HEK293 (cell line): ENCODE results near the gene TMEM63B.

Source experiments
- CTCF ChIA-PET: fragments of 350-600 bp; formaldehyde crosslinking; extraction: SDS; loops from one replicate; lab custom pipeline; 2021; ENCODE audit warnings: antibody characterized with exemption; lab: Yijun Ruan, JAX
- POLR2A ChIA-PET: fragments of 300-600 bp; formaldehyde crosslinking; extraction: SDS; loops from one replicate; lab custom pipeline; 2020; ENCODE audit warnings: antibody characterized with exemption, inconsistent platforms; lab: Yijun Ruan, JAX
- H3K27ac ChIP-seq: fragments of 200-500 bp; sonication (Bioruptor generic); 2 replicates; pipeline ENCODE4 v1.5.1; 2014; ENCODE audit warnings: low read depth, low read length, control low read depth, inconsistent platforms; ENCODE audit errors: extremely low read depth
- H3K36me3 ChIP-seq, 2 experiments: fragments of 200-500 bp in 1 of 2; sonication (Bioruptor generic) in 1 of 2; 1 replicate in 1 of 2; 2 replicates in 1 of 2; pipeline ENCODE4 v1.5.1; 2014 to 2017; ENCODE audit warnings: inconsistent platforms in 2 of 2, low read length in 2 of 2; ENCODE audit not compliant: control insufficient read depth in 2 of 2, insufficient read depth in 1 of 2
- H3K4me1 ChIP-seq: fragments of 200-500 bp; sonication (Bioruptor generic); 2 replicates; pipeline ENCODE4 v1.5.1; 2014; ENCODE audit warnings: mild to moderate bottlenecking, low read length, inconsistent platforms; ENCODE audit not compliant: control insufficient read depth, insufficient read depth
- H3K4me3 ChIP-seq: 2 replicates; pipeline ENCODE4 v1.5.1; 2011; ENCODE audit warnings: low read depth, mild to moderate bottlenecking, control low read depth, low read length, moderate library complexity
- H3K9me3 ChIP-seq: fragments of 200-500 bp; sonication (Bioruptor generic); 2 replicates; pipeline ENCODE4 v1.5.1; 2014; ENCODE audit warnings: low read depth, low read length, inconsistent platforms; ENCODE audit not compliant: control insufficient read depth, insufficient read depth
- ATF2 ChIP-seq: fragments of 450-650 bp; formaldehyde crosslinking; IDR thresholded peaks from 2 replicates; pipeline ENCODE4 v1.5.1; 2016; ENCODE audit warnings: missing biosample characterization, missing genetic modification characterization, low read depth
- EGR2 ChIP-seq: fragments of 450-650 bp; formaldehyde crosslinking; IDR thresholded peaks from 2 replicates; pipeline ENCODE4 v1.5.1; 2016; ENCODE audit warnings: low read depth, missing biosample characterization, missing genetic modification characterization
- GLIS2 ChIP-seq: fragments of 450-650 bp; formaldehyde crosslinking; IDR thresholded peaks from 2 replicates; pipeline ENCODE4 v1.5.1; 2016; ENCODE audit warnings: missing biosample characterization, missing genetic modification characterization
- HIC1 ChIP-seq: fragments of 450-650 bp; formaldehyde crosslinking; IDR thresholded peaks from 2 replicates; pipeline ENCODE4 v1.5.1; 2016; ENCODE audit warnings: missing biosample characterization, missing genetic modification characterization
- KLF10 ChIP-seq: fragments of 450-650 bp; IDR thresholded peaks from 2 replicates; pipeline ENCODE4 v1.5.1; 2018; ENCODE audit warnings: missing biosample characterization, mild to moderate bottlenecking, missing genetic modification characterization
- KLF16 ChIP-seq: fragments of 450-650 bp; formaldehyde crosslinking; IDR thresholded peaks from 2 replicates; pipeline ENCODE4 v1.5.1; 2017; ENCODE audit warnings: missing biosample characterization, missing genetic modification characterization
- PATZ1 ChIP-seq: fragments of 450-650 bp; formaldehyde crosslinking; IDR thresholded peaks from 2 replicates; pipeline ENCODE4 v1.5.1; 2016; ENCODE audit warnings: missing biosample characterization, missing genetic modification characterization
- REPIN1 ChIP-seq: fragments of 450-650 bp; formaldehyde crosslinking; IDR thresholded peaks from 2 replicates; pipeline ENCODE4 v1.5.1; 2017; ENCODE audit warnings: missing biosample characterization, missing genetic modification characterization, low read depth
- ZBTB17 ChIP-seq: fragments of 450-650 bp; formaldehyde crosslinking; IDR thresholded peaks from 2 replicates; pipeline ENCODE4 v1.5.1; 2016; ENCODE audit warnings: missing biosample characterization, missing genetic modification characterization
- ZBTB7A ChIP-seq: fragments of 450-650 bp; formaldehyde crosslinking; IDR thresholded peaks from 2 replicates; pipeline ENCODE4 v1.5.1; 2016; ENCODE audit warnings: low read depth, missing biosample characterization, missing genetic modification characterization
- ZIC2 ChIP-seq: fragments of 450-650 bp; formaldehyde crosslinking; IDR thresholded peaks from 2 replicates; pipeline ENCODE4 v1.5.1; 2016; ENCODE audit warnings: missing biosample characterization, missing genetic modification characterization
- ZNF10 ChIP-seq: fragments of 450-650 bp; formaldehyde crosslinking; IDR thresholded peaks from 2 replicates; pipeline ENCODE4 v1.5.1; 2017; ENCODE audit warnings: missing biosample characterization, missing genetic modification characterization
- ZNF274 ChIP-seq, 2 experiments: fragments of 200-500 bp in 1 of 2; fragments of 450-650 bp in 1 of 2; sonication (Bioruptor generic) in 1 of 2; formaldehyde crosslinking in 1 of 2; IDR thresholded peaks; 2 replicates each; pipeline versions ENCODE4 v1.5.1 to v1.6.1; 2014 to 2016; ENCODE audit warnings: borderline replicate concordance in 1 of 2, inconsistent platforms in 1 of 2, low read length in 1 of 2, missing biosample characterization in 1 of 2, missing genetic modification characterization in 1 of 2
- ZNF311 ChIP-seq: fragments of 450-650 bp; formaldehyde crosslinking; IDR thresholded peaks from 2 replicates; pipeline ENCODE4 v1.5.1; 2017; ENCODE audit warnings: missing biosample characterization, missing genetic modification characterization, borderline replicate concordance
- ZNF335 ChIP-seq: fragments of 450-650 bp; formaldehyde crosslinking; conservative IDR thresholded peaks from 2 replicates; pipeline ENCODE4 v1.5.1; 2016; ENCODE audit warnings: missing biosample characterization, missing genetic modification characterization
- ZNF341 ChIP-seq: fragments of 450-650 bp; formaldehyde crosslinking; IDR thresholded peaks from 2 replicates; pipeline ENCODE4; 2016; ENCODE audit warnings: low read depth, missing biosample characterization, missing genetic modification characterization
- ZNF600 ChIP-seq: fragments of 450-650 bp; formaldehyde crosslinking; IDR thresholded peaks from 2 replicates; pipeline ENCODE4 v1.5.1; 2016; ENCODE audit warnings: missing biosample characterization, missing genetic modification characterization
- ZNF626 ChIP-seq: fragments of 450-650 bp; sonication (Bioruptor Pico); formaldehyde crosslinking; IDR thresholded peaks from 2 replicates; pipeline ENCODE4 v1.5.1; 2018; ENCODE audit warnings: missing biosample characterization, missing genetic modification characterization, inconsistent platforms
- ZNF658 ChIP-seq: fragments of 450-650 bp; formaldehyde crosslinking; IDR thresholded peaks from 2 replicates; pipeline ENCODE4; 2016; ENCODE audit warnings: missing biosample characterization, missing genetic modification characterization
- ZNF692 ChIP-seq: fragments of 450-650 bp; formaldehyde crosslinking; IDR thresholded peaks from 2 replicates; pipeline ENCODE4 v1.5.1; 2016; ENCODE audit warnings: missing biosample characterization, missing genetic modification characterization
- ZNF707 ChIP-seq: fragments of 450-650 bp; formaldehyde crosslinking; IDR thresholded peaks from 2 replicates; pipeline ENCODE4 v1.5.1; 2016; ENCODE audit warnings: missing biosample characterization, missing genetic modification characterization
- ZNF776 ChIP-seq: fragments of 450-650 bp; formaldehyde crosslinking; IDR thresholded peaks from 2 replicates; pipeline ENCODE4 v1.5.0; 2017; ENCODE audit warnings: missing biosample characterization, missing genetic modification characterization, borderline replicate concordance
- TF ChIP-seq, protein P1 (sequence below): fragments of 450-650 bp; formaldehyde crosslinking; IDR thresholded peaks from 2 replicates; pipeline ENCODE4 v1.5.1; 2016; ENCODE audit warnings: missing biosample characterization, missing genetic modification characterization
- TF ChIP-seq, protein P2 (sequence below): fragments of 450-650 bp; formaldehyde crosslinking; IDR thresholded peaks from 2 replicates; pipeline ENCODE4 v1.5.1; 2016; ENCODE audit warnings: missing biosample characterization, missing genetic modification characterization

Gene TMEM63B

GRCh38 chr6:44126320-44127149 is 819 bp upstream of the TMEM63B start:
- peak overlapping the region; percentile 65; the same call in 1 of the 2 replicates for H3K27ac ChIP-seq
- TF ChIP-seq GLIS2 (tag by site-specific recombination) (0 out of 2 replicates have a peak, but pooled peaks have one; percentile 37), HIC1 (no peak), PATZ1 (tag by site-specific recombination) (peak; percentile 76), ZBTB7A (tag by site-specific recombination) (0 out of 2 replicates have a peak, but pooled peaks have one; percentile 17), KLF10 (tag by site-specific recombination) (0 out of 2 replicates have a peak, but pooled peaks have one; percentile 7), ZNF274 (IDR thresholded peaks at IDR 0.05; ENCODE audit: low read length) (no peak), ZNF274 (tag by site-specific recombination; IDR thresholded peaks at IDR 0.05; ENCODE audit: borderline replicate concordance) (no peak), ZNF692 (tag by site-specific recombination) (no peak), ZNF776 (tag by site-specific recombination) (no peak), ZNF311 (no peak), ZNF341 (tag by site-specific recombination) (peak; percentile 93), REPIN1 (tag by site-specific recombination) (no peak), ZIC2 (peak; percentile 8; the same call in 1 of the 2 replicates), ZNF626 (no peak), ZNF600 (tag by site-specific recombination) (0 out of 2 replicates have a peak, but pooled peaks have one; percentile 6), EGR2 (tag by site-specific recombination) (peak; percentile 7; the same call in 1 of the 2 replicates), ZNF335 (peak; percentile 30), ATF2 (tag by site-specific recombination) (no peak), ZNF707 (tag by site-specific recombination) (no peak), ZBTB17 (peak; percentile 58; the same call in 1 of the 2 replicates), ZNF658 (no peak), KLF16 (tag by site-specific recombination) (0 out of 2 replicates have a peak, but pooled peaks have one; percentile 27), ZNF10 (tag by site-specific recombination) (0 out of 2 replicates have a peak, but pooled peaks have one; percentile 14)
- TF ChIP-seq, protein P1, sequence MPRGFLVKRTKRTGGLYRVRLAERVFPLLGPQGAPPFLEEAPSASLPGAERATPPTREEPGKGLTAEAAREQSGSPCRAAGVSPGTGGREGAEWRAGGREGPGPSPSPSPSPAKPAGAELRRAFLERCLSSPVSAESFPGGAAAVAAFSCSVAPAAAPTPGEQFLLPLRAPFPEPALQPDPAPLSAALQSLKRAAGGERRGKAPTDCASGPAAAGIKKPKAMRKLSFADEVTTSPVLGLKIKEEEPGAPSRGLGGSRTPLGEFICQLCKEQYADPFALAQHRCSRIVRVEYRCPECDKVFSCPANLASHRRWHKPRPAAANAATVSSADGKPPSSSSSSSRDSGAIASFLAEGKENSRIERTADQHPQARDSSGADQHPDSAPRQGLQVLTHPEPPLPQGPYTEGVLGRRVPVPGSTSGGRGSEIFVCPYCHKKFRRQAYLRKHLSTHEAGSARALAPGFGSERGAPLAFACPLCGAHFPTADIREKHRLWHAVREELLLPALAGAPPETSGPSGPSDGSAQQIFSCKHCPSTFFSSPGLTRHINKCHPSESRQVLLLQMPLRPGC (tag by site-specific recombination), result 0 out of 2 replicates have a peak, but pooled peaks have one; percentile 15
- TF ChIP-seq, protein P2, sequence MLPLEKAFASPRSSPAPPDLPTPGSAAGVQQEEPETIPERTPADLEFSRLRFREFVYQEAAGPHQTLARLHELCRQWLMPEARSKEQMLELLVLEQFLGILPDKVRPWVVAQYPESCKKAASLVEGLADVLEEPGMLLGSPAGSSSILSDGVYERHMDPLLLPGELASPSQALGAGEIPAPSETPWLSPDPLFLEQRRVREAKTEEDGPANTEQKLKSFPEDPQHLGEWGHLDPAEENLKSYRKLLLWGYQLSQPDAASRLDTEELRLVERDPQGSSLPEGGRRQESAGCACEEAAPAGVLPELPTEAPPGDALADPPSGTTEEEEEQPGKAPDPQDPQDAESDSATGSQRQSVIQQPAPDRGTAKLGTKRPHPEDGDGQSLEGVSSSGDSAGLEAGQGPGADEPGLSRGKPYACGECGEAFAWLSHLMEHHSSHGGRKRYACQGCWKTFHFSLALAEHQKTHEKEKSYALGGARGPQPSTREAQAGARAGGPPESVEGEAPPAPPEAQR (tag by site-specific recombination), result no peak

More at GRCh38 chr6:44126320-44127149, 819 bp upstream of the TMEM63B start:
- Histone ChIP-seq H3K36me3 (peaks cover 0 to 17% of the 10 kb centered on the region in 2 experiments; a peak in 2 of 3 replicates), H3K4me1 (peaks cover 23% of the 10 kb centered on the region), H3K4me3 (peak overlapping the region; percentile 85), H3K9me3 (no peaks in the 10 kb centered on the region)
- CTCF ChIA-PET, result interaction anchor here (0.6 kb wide), 1 partner anchor 142 kb away, joined by 3 read pairs; no protein-coding TSS in a partner anchor
- POLR2A ChIA-PET, result interaction anchor here (0.8 to 1.5 kb wide), 9 partner anchors 9 to 120 kb away, joined by 3 to 7 read pairs (median 5); partner anchors contain the start of gene HSP90AB1
